HG03066 (cell line): Measurements from ENCODE around the gene EIF1AX.
"Not testable (repeated sequence)": the region's sequence is repeated elsewhere in the genome, so short reads cannot be mapped to it uniquely, and the experiment has no call there.

ENCODE experiments used
- ATAC-seq: cut with Tn5 transposase; IDR thresholded peaks from one replicate; pipeline ENCODE4 v1.9.1; 2021; ENCODE audit warnings: low read depth; ENCODE audit not compliant: unreplicated experiment

EIF1AX gene

DNA sequence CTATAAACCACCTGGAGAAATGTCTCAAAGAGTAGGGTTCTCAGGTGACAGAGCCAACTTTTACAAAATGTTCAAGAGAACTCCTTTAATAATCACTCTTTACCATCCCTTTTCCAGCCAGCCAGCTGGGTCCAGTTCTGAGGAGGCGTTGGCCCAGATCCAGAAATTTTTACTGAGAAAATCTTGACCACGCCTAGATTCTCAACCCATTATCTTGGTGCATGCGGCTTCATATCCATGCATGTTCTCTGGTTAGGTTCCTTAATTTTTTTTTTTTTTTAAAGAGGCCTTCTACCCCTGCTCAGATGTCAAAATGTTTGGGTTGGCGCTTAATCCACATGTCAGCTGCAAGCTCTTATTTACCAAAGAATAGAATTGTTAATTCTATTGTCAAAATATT lies 13.0 kb downstream of the EIF1AX start:
- no peak for ATAC-seq

DNA sequence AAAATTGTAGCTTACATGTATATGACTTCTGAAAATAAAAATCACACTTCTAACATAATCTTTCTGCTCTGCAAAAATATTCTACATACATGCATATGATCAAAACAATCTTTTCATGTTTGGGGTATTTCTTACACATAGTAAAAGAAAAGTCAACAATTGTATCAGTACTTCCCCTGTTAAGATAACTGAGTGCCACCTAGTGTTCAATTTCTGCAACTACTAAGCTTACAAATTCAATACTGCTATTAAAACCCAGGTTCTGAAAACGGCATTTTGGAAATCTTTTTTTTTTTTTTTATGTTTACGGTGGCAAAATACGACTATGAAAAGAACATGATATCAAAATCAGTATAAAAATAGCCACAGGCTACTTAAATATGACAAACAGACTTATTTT lies 14.2 kb downstream of the EIF1AX start:
- ATAC-seq = not testable (repeated sequence)

DNA sequence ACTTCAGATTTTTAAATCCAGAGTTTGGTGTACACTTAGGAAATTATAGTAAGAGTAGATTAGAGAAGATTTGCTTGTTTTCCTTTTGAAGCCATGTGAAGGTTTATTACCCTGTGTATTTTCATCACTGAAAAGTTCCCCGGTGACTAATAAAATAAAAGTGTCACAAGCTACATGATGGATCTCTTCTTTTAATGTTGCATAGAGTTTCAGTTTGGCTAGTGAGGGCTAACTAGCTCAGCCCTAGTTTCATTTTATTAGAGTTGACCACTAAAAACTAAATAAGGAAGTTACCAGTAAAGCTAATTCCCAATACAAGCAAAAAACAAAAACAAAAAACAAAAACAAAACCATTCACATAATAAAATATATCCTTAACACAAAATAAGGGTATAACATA lies 14.8 kb downstream of the EIF1AX start:
- not testable (repeated sequence) for ATAC-seq

DNA sequence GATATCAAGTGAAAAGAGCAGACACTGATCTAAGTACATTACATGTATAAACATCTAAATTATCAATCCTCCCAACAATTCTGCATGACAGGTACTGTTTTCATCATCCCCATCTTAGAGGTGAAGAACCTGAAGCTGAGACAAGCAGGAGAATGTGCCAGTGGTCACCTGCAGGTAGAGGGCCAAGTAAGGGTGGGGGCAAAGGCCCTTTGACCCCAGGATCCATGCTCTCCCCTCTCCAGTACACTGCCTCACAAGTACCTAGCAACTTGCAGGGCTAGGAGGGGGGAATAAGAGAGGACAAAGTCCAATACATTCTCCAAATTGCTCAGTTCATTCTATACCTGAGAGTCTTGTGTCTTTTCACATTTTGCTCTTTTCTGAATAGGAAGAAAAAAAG lies 16.7 kb downstream of the EIF1AX start:
- ATAC-seq = no peak

DNA sequence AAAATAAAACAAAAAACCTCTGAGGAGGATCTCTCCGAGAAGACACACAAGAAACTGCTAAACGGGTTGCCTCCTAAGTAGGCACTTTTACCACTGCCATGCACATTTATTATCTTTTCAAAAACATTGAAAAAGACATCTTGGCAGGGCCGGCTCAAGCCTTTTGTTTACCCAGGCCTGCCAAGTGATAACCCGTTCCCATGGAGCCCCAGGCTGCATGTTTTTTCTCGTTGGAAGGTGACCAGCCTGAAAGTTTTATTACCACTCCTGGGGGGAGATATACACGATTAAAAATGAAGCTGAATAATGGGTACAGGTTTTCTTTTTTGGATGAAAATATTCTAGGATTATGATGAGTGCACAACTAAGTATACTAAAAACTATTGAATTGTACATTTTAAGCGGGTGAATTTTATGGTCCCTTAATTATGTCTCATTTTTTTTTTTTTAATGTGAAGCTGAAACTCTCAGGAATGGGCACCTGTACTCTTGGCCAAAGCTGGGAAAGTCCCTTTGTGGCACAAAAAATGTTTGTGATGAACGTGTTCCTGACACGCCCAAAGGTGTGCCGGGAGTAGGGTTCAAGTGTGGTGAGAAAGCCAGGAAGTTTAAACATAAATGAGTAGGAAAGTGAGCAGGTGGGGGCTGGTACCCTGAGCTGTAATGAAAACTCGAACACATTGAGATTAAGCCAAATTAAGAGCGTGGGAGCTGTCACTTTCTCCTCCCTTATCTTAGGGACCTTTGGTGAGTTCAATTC lies 23.4 kb downstream of the EIF1AX start:
- ATAC-seq = no peak

DNA sequence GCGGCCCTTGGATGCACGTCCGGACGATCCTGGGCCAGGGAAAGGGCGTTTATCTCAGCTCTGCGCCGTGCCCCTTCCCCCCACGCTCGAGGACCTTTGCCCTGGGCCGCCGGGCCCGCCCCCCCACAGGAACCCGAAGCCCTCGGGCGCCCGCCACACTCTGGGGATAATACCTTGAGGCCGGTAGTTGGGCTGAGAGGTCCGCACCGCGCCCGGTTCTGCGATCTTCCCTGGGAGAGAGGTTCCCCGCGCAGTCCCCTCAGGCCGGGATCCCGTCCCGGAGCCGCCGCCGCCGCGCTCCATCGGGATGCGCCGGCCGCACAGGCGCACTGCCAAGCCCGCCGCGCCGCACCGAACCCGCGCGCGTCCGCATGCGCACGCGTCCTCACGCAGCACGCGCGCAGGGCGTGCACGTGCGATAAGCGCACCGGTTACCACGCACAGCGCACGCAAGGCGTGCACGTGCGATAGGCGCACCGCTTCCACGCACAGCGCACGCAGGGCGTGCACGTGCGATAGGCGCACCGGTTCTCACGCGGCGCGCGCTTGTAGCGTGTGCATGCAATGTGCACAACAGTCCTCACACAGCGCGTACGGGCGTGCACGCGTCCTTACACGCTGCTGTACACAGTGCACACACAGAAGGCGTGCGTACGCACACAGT lies 24.9 kb downstream of the EIF1AX start, which contains the start of gene MAP7D2:
Gene MAP7D2, minus strand, starts transcription at position 331 of the 664 bp plus-strand sequence. Its CDS starts 28 bp downstream, at position 303.
- ATAC-seq = no peak

DNA sequence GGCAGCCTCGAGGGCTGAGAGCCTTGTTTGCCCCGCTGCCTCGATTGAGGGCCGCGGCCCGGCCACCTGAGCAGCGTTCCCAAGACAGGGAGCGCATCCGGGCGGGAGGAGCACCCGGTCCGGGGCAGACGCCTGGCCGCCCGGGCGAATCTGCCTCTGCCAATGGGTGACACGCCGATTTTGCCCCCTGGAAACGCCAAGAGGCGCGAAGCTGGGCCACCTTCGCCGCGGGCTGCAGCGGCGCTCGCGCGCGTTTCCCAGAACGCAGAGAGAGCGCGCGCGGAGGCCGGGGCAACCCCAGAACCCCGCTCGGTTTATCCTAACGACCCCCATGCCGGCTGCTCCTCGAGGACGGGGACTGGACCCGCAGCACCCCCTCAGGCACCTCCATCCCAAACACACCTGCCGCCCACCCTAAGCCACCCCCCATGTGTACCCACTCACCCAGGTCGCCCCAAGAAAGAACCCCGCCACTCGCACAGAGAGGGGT lies 25.5 kb downstream of the EIF1AX start:
- ATAC-seq = no peak

DNA sequence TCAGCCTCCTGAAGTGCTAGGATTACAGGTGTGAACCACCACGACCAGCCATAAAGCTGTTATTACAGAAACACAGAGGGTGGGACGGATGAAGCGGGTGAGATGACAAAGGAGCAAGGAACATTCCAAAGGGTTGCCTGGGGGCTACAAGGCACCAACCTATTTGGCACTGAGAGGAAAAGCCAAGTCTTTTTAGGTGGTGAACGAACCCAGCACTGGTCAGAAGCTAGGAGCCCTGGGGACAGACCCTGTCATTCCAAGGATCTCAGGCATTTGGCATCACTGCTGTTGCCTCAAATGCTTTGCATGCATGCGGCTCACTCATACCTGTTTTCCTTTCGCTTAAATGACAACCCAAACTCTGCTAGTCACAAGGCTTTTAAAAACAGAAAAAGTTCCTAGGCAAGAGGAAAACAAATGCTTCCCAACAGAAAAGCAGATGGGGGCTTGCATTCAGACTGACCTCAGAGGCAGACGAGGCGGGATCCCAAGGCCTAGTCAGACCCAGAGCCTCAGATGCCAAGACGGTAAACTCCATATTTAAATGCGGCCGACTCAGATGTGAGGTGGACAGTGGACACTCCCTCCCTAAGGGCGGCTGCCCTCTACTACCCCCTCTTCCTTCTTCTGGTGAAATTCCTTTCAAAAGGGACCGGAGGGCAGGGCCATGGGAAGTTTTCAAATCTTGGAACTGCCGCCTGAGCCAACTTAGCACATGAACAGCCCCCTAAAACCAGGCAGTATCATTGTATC lies 29.4 kb downstream of the EIF1AX start:
- no peak for ATAC-seq

DNA sequence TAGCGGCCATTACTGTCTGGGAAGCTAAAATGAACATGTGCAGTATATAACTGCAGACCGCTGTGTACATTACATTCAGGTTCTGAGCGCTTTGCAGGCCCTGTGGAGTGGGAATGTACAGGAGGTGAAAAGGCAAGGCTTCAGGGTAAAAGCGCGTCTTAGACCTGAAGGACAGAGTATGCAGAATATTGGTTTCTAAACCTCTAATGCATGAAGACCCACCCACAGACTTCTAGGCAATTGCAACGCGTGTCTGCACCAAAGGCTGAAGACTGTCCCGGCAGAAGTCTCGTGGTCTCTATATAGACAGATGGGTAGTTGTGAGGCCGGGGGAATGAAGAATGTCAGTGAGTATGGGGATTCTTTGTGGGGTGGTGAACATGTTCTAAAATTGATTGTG lies 30.4 kb downstream of the EIF1AX start:
- no peak for ATAC-seq

DNA sequence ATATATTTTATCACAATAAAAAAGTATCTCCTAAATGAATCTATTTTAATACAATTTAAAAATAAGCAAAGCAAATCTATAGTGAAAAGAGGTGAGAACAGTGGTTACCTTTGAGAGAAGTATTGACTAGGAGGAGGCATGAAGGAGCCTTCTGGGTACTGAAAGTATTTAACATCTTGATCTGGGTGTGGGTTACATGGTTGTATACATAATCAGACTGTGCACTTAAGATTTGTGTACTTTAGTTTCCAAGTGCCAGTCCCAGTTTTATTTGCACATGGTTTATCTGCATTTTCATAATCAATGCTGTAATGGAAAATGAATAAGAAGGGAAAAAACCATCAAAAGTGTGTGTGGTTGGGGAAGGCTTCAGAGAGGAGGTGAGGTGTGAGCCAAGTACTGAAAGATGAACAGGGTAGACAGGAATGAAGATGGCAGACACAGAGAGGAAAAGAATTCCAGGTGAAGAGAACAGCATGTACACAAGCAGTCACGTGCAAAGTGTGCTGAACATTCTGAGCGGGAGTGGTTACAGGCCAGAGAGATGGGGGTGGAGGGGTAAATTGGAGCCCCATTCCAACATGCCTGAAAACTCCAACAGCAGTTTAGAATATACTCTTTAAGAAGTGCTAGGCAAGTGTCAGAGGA lies 39.6 kb downstream of the EIF1AX start:
- ATAC-seq = no peak

DNA sequence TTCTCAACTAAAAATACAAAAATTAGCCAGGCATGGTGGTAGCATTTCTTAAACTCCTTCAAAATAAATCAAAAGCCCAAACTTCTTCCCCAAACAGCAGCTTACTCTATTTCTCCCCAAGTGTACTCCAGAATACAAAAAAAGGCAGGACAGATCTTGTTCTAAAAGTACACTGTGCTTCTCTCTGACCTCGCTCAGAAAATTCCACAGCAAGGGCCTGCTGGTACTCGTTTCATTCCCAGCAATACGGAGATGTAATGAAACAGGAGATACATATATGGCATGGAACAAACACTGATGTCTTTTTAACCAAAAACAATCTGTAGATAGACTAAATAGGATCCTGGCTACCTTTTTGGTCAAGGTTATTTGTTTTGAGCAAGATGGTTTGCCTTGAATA lies 50.1 kb downstream of the EIF1AX start:
- ATAC-seq = no peak

DNA sequence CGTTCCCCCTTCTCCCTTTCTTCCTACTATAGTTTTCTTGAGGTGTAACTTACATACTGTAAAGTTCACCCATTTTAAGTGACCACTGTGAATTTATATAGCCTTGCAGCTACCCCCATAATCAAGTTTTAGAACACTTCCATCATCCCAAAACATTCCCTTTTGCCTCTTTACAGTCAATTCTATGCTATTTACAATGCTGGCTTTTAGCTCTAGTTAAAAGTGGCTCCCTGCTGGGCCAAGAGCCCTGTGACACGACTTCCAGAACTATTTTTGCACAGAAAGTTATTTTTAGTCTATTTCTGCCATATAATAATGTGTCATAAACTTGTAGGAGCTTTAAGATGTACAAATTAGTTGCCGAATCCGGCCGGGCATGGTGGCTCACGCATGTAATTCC lies 51.8 kb downstream of the EIF1AX start:
- ATAC-seq = no peak

DNA sequence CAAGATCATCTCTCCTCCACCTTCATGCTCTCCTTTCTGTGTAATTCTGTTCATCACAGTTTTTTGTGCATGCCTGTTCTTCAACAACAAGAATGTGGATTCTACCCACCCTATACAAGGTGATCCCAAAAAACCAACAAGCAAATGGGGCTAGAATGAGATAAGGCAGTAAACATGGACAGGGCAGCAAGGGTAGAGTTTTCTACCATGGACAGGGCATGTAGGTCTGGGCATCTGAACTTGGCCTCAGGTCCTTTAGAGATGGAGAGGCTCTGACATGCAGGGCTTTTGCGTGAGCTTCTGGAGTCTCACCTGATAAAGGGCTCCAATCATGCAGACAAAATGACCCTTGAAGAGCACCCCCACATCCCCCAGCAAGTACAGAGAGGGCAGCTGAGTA lies 61.4 kb downstream of the EIF1AX start:
- ATAC-seq = no peak
